ENCODE data around the gene SYCE1L.

DNA sequence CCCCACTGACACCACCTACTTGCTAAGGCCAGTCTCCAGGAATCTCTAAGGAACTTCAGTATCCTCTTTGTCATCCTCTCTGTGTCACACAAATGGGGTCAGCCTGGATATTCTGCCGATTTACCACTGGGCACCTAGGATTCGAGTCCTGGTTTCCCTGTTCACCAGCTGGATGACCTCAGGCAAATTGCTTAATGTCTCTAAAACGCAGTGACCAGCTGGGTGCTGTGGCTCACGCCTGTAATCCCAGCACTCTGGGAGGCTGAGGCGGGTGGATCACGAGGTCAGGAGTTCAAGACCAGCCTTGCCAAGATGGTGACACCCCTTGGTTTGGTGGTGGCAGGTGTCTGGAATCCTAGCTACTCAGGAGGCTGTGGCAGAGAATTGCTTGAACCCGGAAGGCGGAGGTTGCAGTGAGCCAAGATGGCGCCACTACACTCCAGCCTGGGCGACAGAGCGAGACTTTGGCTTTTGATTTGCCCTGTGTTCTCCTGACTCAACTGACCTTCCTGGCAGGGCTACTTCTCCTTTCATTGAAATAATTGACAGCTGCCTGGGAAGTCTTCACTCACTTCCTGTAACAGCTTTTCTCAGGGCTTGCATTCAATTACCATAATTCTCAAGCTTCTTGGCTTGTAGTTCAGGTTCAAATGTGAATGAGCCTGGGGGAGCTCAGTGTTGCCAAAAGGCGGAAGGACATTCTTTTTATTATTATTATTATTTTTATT, 15.4 kb downstream of the SYCE1L start:
- TF ChIP-seq CTCF (IDR thresholded peaks at IDR 0.05; ENCODE audit: low read length): no peak
- TF ChIP-seq EZH2 (IDR thresholded peaks at IDR 0.05; ENCODE audit: borderline replicate concordance, low read length): no peak

All from OCI-LY1 (cell line).